SKM-1 (cell line): ENCODE results near the gene C22orf39.

Experiments used
- DNase-seq: peaks from one replicate; lab custom pipeline; 2025; ENCODE audit not compliant: unreplicated experiment; lab: John Stamatoyannopoulos, UW

C22orf39 gene

GRCh38 chr22:19477321-19478044, 30.0 kb upstream of the C22orf39 start:
- DNase-seq = no peak

- no peak for DNase-seq
These were observed 28.5 kb upstream of the C22orf39 start for GRCh38 chr22:19476023-19476422.

- no peak for DNase-seq
These were observed 26.1 kb upstream of the C22orf39 start for GRCh38 chr22:19473578-19473977.

DNA sequence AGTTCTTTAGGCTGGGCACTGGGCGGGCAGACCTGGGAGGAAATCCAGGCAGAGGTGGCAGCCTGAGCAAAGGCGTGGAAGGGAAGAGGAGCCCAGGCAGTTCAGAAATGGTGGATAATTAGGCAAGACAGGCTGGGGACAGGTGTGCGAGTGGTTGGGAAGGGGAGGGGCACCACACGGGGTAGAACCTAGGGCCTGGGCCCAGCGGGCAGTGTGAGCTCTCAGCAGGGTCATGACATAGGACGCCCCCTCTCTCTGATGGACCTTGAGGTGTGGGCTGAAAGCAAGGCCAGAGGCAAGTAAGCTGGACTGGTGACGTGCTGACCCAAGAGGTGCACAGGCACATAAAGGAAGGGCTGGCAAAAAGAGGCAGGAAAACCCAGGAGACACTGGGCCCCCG, 24.7 kb upstream of the C22orf39 start:
- no peak for DNase-seq

- no peak for DNase-seq
These were observed 24.1 kb upstream of the C22orf39 start for GRCh38 chr22:19471572-19471971.

- no peak for DNase-seq
These were observed 22.5 kb upstream of the C22orf39 start for GRCh38 chr22:19470010-19470409.

- DNase-seq = no peak
These were observed 21.9 kb upstream of the C22orf39 start for GRCh38 chr22:19469421-19469820.

- DNase-seq = no peak
These were observed 20.4 kb upstream of the C22orf39 start for GRCh38 chr22:19467912-19468311.

DNA sequence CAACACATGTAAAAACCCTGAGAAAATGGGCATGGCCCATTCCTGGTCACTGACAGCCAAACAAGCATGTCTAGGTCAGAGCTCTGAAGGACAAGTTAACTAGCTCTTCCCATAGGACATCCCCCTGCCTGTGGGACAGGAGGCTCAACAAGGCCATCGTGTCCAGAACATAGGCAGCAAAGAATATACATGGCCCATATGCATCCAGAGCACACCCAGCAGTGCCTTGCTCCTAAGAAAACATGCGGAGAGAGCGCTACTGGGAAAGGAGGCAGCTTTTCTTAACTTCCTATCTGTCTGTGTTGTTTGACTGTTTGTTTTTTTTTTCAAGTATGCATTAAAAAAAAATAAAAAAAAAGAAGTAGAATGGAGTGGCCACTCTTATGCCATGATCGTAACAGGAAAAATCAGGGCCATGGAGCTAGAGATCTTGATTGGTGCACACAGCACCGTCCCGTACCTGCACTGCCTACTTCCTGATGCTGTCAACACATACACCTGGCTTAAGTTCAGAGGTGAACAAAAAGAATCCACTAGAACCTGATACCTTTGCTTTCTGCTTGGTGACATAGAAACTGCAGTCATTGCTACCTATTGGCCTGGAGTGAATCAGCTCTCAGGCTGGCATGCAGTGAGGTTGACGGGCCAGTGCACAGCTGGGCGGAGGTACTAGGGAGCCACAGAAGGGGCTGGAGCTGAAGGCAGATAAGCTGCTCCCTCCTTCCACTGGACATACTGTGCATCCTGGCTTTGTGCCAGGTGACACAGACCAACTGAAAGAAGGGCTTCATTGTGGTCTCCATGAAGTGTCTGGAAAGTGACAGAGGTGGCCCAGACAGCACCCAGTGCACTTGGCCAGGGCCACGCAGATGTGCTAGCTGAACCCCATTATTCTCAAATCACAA, 19.6 kb upstream of the C22orf39 start:
- no peak for DNase-seq

GRCh38 chr22:19466126-19466716, 18.7 kb upstream of the C22orf39 start:
- no peak for DNase-seq

- no peak for DNase-seq
These were observed 17.5 kb upstream of the C22orf39 start for GRCh38 chr22:19464975-19465374.

DNA sequence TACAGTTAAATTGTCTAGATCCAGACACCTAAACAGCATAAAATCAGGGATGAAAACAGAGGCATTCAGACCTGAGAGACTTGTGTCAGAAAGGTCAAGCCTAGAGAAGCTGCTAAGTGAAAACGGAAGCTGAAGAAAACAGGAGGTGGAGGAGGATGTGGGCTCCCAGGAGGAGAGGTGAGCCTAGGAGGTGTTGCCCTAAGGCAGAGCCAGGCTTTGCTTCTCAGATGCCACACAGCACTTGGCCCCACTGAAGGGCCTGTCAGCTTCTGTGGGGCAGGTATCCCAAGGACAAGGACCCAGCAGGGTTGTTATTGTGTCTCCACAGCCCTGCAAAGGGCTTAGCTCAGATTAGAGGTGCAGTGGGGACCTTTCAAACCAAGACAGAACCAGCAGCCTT, 17.0 kb upstream of the C22orf39 start:
- no peak for DNase-seq

DNA sequence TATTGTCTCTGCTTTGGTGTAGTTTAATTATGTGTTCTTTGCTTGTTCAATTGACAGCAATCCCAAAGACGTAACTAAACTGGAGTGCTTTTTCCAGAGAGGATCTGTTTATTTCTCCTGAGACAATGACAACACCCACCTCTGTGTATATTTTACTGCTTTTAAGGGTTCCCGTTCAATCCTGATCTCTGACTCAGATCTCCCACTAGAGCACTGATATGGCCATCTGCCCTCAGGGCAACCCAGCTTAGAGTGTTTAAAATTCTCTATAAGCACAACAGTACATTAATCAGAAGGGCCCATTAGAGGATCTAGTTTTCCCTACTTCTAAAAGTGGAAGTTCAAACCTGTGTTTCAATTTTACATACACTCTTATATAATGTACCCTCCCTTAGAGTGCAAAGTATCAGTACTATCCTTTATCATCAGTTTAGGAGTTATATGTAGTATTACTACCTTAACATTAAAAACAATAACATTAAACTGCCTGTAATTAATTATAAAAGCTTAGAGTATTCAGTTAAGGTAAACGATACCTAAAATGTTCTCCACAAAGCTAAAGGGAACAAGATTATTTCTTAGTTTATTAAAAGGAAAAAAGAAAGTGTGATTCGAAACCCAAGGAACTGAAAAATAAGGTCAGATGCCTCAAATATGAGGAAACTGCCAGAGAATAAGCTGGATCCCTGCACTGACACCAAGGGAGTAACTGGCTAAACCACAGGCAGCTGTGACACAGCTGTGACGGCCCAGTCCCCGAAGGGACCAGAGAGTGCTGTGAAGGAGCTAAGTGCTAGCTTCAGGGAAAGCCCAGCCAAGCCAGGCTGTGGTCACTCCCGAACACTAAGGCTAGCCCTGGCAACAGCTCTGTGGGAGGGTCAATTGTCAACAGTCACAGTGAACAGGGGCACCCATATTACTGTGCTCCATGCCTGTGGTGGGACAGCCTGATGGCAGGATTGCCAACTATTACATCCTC, 16.3 kb upstream of the C22orf39 start:
- no peak for DNase-seq

GRCh38 chr22:19463008-19463407, 15.5 kb upstream of the C22orf39 start:
- no peak for DNase-seq

- DNase-seq = no peak
These were observed 14.0 kb upstream of the C22orf39 start for GRCh38 chr22:19461506-19461905.

GRCh38 chr22:19460036-19460435, 12.5 kb upstream of the C22orf39 start:
- DNase-seq = no peak

DNA sequence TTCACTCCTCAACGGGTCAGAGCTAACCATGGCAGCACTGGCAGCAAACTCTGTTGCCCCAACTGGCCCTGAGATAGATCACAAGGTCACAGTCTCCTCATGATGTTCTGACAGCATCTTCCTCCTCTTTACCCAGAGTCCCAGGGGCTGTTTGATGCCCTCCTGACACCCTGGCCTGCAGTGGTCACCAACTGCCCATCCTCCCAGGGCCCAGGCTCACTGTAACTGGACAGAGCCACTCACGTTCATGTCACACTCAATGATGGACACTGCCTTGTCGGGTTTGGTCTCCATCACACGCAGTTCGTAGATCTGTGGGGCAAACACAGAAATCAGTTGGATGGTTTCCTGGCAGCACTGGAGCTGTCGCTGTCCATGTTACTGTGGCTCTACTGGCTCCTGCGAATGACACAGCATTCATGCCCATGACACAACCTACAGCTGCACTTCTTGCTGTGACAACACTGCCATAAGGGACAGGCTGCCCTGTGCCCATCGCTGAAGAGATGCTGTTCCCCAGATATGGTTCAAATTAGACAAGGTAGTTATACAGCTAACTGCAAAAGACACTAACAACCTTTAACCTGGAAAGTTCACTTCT, 10.4 kb upstream of the C22orf39 start:
- no peak for DNase-seq

DNA sequence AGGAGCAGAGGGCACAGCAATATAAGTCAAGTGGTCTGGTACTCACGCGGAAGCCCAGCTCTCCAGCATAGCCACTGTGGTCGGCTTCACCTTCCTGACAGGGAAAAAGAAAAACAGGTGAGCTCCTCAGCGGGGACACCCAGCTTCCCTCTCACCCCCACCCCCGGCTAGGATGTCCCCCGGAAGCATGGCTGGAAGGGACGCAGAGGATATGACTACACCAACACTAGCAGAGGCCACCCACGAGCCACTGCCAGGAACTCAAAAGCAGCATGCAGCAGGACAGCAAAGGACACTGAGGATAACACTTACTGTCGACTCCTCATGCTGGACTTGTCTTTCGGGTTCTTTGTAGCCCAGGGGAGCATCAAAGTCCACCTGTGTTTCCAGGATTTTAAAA, 9.0 kb upstream of the C22orf39 start:
- DNase-seq = no peak

GRCh38 chr22:19455585-19456370, 8.3 kb upstream of the C22orf39 start:
- DNase-seq = no peak

- DNase-seq = no peak
These were observed 7.5 kb upstream of the C22orf39 start for GRCh38 chr22:19455033-19455432.
